T-helper 17 cell (primary cell): ENCODE measurements around the gene GADD45GIP1. TPM values are rescaled to one million over a fixed set of nuclear protein-coding genes. Genes with fewer than 3 reads are reported as not detected.

Experiments
- ATAC-seq: fragments of 150-1000 bp; cut with Tn5 transposase; 2 replicates; pipeline ENCODE4 v1.10.0; 2021; ENCODE audit warnings: mild to moderate bottlenecking, moderate library complexity
- DNase-seq, 3 donors: peaks; one replicate each; pipeline versions ENCODE4 v3.0.0 to v3.0.0-alpha.2; 2020 to 2021
- H3K9me3 ChIP-seq: one replicate; pipeline ENCODE4 v1.7.0; 2013; ENCODE audit warnings: low read length, mild to moderate bottlenecking; ENCODE audit not compliant: control insufficient read depth, poor library complexity, severe bottlenecking
- H3K27ac Mint-ChIP-seq: one replicate; pipeline ENCODE4 v1.8.0; 2022; ENCODE audit warnings: mild to moderate bottlenecking, moderate library complexity, mixed read lengths
- H3K27me3 Mint-ChIP-seq: one replicate; pipeline ENCODE4 v1.8.0; 2022; ENCODE audit warnings: mixed read lengths
- H3K36me3 Mint-ChIP-seq: one replicate; pipeline ENCODE4 v1.8.0; 2022; ENCODE audit warnings: low read depth, mixed read lengths
- H3K4me1 Mint-ChIP-seq: one replicate; pipeline ENCODE4 v1.8.0; 2022; ENCODE audit warnings: mild to moderate bottlenecking, mixed read lengths
- H3K4me3 Mint-ChIP-seq: one replicate; pipeline ENCODE4 v1.8.0; 2022; ENCODE audit warnings: mild to moderate bottlenecking, moderate library complexity, mixed read lengths
- total RNA-seq, 4 donors: library from RNA in 2 of 4; stranded (reverse) in 2 of 4; gene quantifications; one replicate each; pipeline ENCODE4 v1.2.3 and lab custom pipeline; 2022 to 2026

The GADD45GIP1 gene
- total RNA-seq, 2 donors from 2014 or later, result 6.9 to 8.3 TPM

DNA sequence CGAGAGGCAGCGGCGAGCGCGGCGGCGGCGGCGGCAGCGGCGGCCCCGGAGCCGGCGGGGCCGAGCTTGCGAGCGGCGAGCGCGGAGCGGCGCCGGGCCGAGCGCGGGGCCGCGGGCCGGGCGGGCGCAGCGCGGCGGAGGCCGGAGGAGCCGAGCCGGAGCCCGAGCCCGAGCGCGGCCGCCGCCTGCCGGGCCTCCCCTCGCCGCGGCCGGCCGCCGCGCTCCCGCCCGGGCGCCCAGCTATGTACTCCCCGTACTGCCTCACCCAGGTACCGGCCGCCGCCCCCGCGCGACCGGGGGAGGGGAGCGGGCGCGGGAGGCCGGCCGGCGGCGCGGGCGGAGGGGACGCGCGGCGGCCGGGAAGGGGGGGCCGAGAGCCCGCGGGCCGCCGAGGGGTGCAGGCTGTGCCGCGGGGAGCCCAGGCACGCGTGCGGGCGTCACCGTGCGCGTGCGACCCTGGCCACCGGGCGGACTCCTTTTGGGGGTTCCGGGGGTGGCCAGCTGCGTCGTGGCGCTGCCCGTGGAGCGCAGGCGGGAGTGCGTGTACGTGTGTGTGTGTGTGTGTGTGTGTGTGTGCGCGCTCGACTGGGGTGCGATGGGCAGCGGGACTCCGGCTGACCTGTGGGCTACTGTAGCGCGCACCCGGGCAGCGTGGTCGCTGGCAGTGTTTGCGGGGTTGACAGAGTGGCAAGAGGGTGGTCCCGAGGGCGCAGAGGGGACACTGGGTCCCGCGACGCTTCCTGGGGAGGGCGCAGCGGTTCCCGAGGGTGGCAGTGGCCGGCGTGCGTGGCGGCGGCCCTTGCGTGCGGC lies 38.8 kb upstream of the GADD45GIP1 start:
- H3K36me3 Mint-ChIP-seq, result peaks cover 7% of the 10 kb centered on the region
- no peak for DNase-seq
- H3K27ac Mint-ChIP-seq, result no peak overlapping the region
- no peaks in the 10 kb centered on the region for H3K9me3 ChIP-seq
- H3K4me1 Mint-ChIP-seq, result peaks cover 17% of the 10 kb centered on the region
- H3K27me3 Mint-ChIP-seq, result peaks cover 30% of the 10 kb centered on the region
- ATAC-seq, result peak; percentile 29
- H3K4me3 Mint-ChIP-seq, result peak overlapping the region; percentile 95

DNA sequence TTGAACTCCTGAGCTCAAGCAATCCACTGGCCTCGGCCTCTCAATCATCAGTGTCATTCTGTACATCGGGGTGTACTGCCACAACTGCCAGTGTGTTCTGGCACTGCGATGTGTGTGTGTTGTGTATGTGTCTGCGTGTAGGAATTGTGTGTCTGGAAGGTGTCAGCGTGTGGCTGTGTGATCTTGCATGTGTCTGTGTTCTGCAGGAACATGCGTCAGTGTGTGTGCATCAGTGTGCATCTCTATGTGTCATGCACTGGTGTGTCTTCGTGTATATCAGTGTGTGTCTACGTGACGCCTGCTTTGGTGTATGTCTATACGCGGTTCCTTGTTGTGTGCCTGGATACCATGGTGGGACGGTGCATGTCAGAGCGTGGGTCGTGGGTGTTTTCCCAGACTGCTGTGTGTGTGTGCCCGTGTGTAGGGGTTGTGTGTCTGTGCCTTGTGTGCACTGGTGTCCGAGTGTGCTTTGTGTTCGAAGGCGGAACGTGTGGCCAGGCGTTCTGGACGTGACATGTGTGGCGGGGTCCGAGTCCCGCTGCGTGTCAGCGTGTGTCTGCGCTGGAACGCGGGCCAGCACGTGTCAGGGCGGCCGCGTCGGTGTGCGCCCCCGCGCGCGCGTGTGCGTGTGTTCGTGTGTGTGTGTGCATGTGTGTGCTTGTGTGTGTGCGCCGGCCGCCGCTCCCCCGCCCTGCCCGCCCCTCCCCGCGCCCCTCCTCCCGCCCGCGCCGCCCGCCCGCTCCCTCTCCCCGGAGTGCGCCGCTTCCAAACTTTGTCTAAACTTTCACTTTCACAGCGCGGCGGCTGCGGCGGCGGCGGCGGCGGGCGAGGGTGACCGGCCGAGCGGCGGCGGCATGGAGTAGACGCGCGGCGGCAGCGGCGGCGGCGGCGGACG lies 37.9 kb upstream of the GADD45GIP1 start, which contains the start of gene NFIX:
Gene NFIX, plus strand, starts transcription at position 775 of the 895 bp plus-strand sequence. CDS start 363 bp downstream, outside the sequence.
- peaks cover 7% of the 10 kb centered on the region for H3K36me3 Mint-ChIP-seq
- ATAC-seq (peak; percentile 61), DNase-seq (peak; percentile 26 to 33 (median 28))
- H3K9me3 ChIP-seq, result no peaks in the 10 kb centered on the region
- peaks cover 30% of the 10 kb centered on the region for H3K27me3 Mint-ChIP-seq
- peak within 1 kb of the TSS; percentile 95 for H3K4me3 Mint-ChIP-seq
- H3K4me1 Mint-ChIP-seq, result peaks cover 17% of the 10 kb centered on the region
- H3K27ac Mint-ChIP-seq, result peak within 1 kb of the TSS; percentile 82

DNA sequence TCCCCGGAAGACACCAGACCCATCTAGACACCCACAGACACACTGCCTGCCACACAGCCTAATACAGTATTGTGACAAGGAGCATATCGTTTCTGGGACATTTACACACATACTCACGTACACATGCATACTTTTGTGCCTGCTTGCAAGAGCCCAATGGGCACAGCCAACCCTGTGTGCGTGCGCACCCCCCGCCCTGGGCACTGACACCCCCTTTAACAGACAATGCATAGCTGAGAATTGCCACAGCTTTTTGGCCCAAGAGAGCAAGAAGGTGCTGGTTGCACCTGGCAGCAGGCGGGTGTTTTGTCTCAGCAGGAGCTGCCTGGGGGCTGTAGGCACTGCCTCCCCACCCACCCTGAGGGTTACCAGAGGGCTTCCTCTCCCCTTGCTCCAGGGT lies 36.5 kb upstream of the GADD45GIP1 start:
- peaks cover 23% of the 10 kb centered on the region for H3K27me3 Mint-ChIP-seq
- H3K9me3 ChIP-seq, result no peaks in the 10 kb centered on the region
- no peak for ATAC-seq
- DNase-seq, result no peak
- H3K36me3 Mint-ChIP-seq, result peaks cover 7% of the 10 kb centered on the region
- peak overlapping the region; percentile 95 for H3K4me3 Mint-ChIP-seq
- peaks cover 17% of the 10 kb centered on the region for H3K4me1 Mint-ChIP-seq
- no peak overlapping the region for H3K27ac Mint-ChIP-seq

DNA sequence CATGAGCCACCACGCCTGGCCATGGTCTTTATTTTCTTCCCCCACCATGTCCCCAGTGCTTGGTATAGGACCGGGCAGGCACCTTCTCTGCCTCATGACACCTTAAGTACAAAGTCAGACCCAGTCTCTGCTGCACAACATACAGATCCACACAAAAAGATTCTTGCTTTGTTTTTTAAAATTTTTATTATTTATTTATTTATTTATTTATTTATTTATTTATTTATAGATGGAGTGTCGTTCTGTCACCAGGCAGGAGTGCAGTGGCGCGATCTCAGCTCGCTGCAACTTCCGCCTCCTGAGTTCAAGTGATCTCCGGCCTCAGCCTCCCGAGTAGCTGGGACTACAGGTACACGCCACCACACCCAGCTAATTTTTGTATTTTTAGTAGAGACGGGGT lies 35.7 kb upstream of the GADD45GIP1 start:
- ATAC-seq, result no peak
- Mint-ChIP-seq H3K27me3 (peaks cover 17% of the 10 kb centered on the region), H3K4me1 (peaks cover 14% of the 10 kb centered on the region), H3K27ac (peak overlapping the region; percentile 41), H3K4me3 (no peak overlapping the region), H3K36me3 (peaks cover 5% of the 10 kb centered on the region)
- no peak for DNase-seq
- H3K9me3 ChIP-seq, result no peaks in the 10 kb centered on the region

DNA sequence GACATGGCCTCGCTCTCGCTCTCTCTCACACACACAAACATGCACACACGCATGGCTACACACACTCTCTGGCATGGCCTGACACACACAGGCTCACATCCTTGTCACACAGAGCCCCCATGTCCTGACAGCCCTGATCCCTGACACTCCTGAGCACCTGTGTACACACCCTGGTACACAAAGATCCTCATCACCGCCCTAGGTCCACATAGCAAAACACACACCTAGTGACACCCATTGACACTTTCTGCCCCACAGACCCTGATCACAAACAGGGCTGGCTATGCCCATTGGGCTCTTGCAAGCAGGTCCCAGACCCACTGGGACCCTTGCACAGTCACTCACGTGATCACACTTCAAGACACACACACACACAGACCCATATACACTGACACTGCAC lies 34.3 kb upstream of the GADD45GIP1 start:
- Mint-ChIP-seq H3K27ac (no peak overlapping the region), H3K4me3 (no peak overlapping the region), H3K36me3 (peaks cover 5% of the 10 kb centered on the region), H3K4me1 (peaks cover 18% of the 10 kb centered on the region), H3K27me3 (peaks cover 25% of the 10 kb centered on the region)
- no peaks in the 10 kb centered on the region for H3K9me3 ChIP-seq
- ATAC-seq, result no peak
- DNase-seq, result no peak

DNA sequence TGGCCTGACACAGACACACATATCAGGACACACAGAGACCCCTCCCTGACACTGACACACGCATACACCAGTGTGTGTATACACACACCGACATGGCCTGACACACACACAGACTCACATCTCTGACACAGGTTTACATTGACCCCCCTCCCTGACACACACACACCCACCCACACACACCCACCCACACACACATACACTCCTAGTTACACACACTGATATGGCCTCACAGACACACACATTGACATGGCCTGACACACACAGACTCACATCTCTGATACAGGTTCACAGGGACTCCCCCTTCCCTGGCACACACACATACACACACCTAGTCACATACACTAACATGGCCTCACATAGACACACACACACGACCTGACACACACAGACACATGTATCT lies 33.8 kb upstream of the GADD45GIP1 start:
- H3K9me3 ChIP-seq, result no peaks in the 10 kb centered on the region
- Mint-ChIP-seq H3K36me3 (peaks cover 5% of the 10 kb centered on the region), H3K4me3 (no peak overlapping the region), H3K27ac (no peak overlapping the region), H3K4me1 (peaks cover 15% of the 10 kb centered on the region), H3K27me3 (peaks cover 25% of the 10 kb centered on the region)
- DNase-seq (no peak), ATAC-seq (no peak)

DNA sequence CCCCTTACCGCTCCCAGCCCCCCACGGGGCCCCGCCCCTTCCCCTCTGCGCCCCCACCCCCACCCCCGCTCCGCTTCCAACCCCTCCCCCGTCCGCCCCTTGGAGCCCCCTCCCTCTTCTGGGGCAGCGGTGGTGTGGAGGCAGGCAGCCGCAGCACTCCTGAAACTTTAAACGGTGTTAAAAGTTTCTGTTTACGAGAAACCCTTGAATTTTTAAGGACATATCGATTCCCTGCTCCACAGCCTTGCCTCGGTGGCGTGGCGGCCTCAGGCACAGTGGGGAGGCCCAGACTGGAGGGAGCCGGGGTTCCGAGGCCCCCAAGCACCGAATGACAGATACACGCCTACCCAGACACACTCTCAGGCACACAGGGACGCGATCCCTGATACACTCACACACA lies 33.4 kb upstream of the GADD45GIP1 start:
- ATAC-seq (no peak), DNase-seq (no peak)
- H3K9me3 ChIP-seq, result no peaks in the 10 kb centered on the region
- Mint-ChIP-seq H3K27me3 (peaks cover 25% of the 10 kb centered on the region), H3K27ac (no peak overlapping the region), H3K36me3 (peaks cover 5% of the 10 kb centered on the region), H3K4me3 (no peak overlapping the region), H3K4me1 (peaks cover 15% of the 10 kb centered on the region)

DNA sequence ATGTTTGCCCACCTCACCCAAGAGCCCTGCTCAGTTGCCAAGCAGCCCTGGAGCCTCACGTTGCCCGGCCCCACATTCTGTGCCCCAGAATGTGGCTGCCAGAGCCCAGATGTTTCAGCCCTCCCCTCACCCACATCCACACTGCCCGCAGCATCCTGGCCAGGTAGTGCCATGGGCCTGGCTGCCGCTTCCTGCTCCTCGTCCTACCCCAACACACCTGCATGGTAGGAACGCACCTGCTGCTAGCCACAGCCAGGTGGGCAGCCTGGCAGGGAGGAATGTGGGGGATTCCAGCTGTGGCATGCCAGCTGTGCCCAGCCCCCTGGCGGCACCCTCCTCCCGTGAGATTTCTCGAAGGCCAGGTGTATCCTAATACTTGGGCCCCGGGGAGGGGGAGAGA lies 30.8 kb upstream of the GADD45GIP1 start:
- H3K27me3 Mint-ChIP-seq, result peaks cover 13% of the 10 kb centered on the region
- H3K9me3 ChIP-seq, result no peaks in the 10 kb centered on the region
- no peaks in the 10 kb centered on the region for H3K36me3 Mint-ChIP-seq
- ATAC-seq (no peak), DNase-seq (no peak)
- peaks cover 14% of the 10 kb centered on the region for H3K4me1 Mint-ChIP-seq
- no peak overlapping the region for H3K4me3 Mint-ChIP-seq
- H3K27ac Mint-ChIP-seq, result no peak overlapping the region

DNA sequence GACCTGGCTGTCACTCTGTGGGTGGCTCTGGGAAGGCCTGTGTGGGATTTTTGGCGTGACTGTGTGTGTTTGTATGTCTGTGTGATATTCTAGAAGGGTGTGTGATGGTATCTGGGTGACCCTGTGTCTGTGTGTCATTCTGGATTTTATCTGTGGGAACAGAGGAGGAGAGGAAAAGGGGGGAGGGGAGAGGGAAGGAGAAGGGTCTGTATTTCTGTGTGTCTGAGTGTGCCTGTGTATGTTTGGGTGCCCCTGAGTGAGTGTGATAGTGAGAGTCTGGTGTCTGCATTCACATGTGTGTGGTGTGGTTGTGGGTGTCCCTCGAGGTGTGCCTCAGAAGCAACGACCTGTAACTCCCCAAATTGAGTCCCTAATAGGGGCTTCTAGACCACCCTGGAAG lies 30.2 kb upstream of the GADD45GIP1 start:
- DNase-seq, result no peak
- no peak for ATAC-seq
- peaks cover 13% of the 10 kb centered on the region for H3K27me3 Mint-ChIP-seq
- peaks cover 14% of the 10 kb centered on the region for H3K4me1 Mint-ChIP-seq
- H3K36me3 Mint-ChIP-seq, result no peaks in the 10 kb centered on the region
- H3K27ac Mint-ChIP-seq, result no peak overlapping the region
- no peak overlapping the region for H3K4me3 Mint-ChIP-seq
- no peaks in the 10 kb centered on the region for H3K9me3 ChIP-seq

DNA sequence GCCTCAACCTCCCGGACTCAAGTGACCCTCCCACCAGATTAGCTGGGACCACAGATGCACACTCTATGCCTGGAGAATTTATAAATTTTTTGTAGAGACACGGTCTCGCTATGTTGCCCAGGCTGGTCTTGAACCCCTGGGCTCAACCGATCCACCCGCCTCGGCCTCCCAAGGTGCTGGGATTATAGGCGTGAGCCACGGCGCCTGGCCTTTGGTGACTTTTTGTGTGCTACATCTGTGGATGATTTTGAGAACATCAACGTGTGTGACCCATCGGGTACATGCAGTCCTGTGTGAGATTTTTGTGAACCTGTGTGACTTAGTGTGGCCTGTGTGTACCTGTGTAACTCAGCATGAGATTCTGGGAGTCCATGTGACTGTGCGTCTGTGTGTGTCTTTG lies 29.7 kb upstream of the GADD45GIP1 start:
- ATAC-seq, result no peak
- Mint-ChIP-seq H3K36me3 (no peaks in the 10 kb centered on the region), H3K4me1 (peaks cover 14% of the 10 kb centered on the region), H3K27me3 (peaks cover 13% of the 10 kb centered on the region), H3K27ac (no peak overlapping the region), H3K4me3 (no peak overlapping the region)
- DNase-seq, result no peak
- H3K9me3 ChIP-seq, result no peaks in the 10 kb centered on the region

DNA sequence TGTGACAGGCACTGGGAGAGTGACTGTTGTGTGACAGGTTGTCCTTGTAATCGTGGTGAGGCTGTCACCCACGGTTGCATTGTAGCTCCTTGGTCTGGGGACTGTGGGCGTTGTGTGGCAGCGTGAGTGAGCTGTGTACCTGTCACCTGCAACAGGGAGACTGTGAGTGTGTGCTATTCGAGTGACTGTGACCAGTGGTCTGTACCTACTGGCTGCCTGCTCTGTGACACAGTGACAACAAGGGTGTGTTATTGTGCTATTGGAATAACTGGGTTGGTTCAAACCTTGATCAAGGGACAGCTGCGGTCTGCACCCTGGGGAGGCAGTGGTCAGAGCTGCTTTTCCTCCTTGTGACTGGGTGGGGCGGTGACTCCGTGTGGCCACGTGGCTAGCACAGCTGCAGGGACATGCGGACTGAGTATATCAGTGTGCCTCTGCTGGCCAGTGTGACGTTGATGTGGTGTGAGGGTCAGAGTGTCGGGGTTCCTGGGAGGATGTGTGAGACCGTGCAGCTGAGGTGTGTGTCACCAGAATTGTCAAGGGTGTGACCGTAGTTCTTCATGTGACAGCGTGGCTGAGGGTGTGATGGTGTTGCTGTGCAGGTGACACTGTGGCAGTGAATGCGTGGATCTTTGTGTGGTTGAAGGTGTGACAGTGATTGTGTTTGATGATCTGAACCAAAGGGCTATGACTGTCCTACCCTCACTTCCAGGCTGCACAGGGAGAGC lies 28.2 kb upstream of the GADD45GIP1 start:
- no peak for ATAC-seq
- no peak for DNase-seq
- no peaks in the 10 kb centered on the region for H3K9me3 ChIP-seq
- H3K27me3 Mint-ChIP-seq, result peaks cover 9% of the 10 kb centered on the region
- peaks cover 10% of the 10 kb centered on the region for H3K4me1 Mint-ChIP-seq
- H3K36me3 Mint-ChIP-seq, result no peaks in the 10 kb centered on the region
- peak overlapping the region; percentile 19 for H3K27ac Mint-ChIP-seq
- no peak overlapping the region for H3K4me3 Mint-ChIP-seq

DNA sequence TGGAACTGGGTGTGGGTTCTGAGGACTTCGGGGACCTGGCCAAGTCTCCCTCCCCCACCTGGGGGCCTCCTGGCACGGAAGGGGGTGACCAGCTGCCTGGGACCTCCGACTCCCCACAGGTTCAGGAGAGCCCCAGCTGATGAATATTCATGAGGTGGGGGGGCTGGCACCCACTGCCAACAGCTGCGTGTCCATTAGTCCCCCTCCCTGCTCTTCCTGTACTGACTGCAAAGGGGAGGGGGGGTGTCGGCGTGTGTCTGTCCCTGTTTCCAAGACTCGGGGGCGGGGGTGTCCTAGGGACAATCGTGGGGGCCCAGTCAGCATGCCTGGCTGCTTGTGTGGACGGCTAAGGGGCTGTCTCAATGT lies 27.6 kb upstream of the GADD45GIP1 start:
- no peaks in the 10 kb centered on the region for H3K9me3 ChIP-seq
- Mint-ChIP-seq H3K4me3 (no peak overlapping the region), H3K4me1 (peaks cover 10% of the 10 kb centered on the region), H3K27me3 (peaks cover 9% of the 10 kb centered on the region), H3K36me3 (no peaks in the 10 kb centered on the region), H3K27ac (no peak overlapping the region)
- no peak for ATAC-seq
- DNase-seq, result no peak

DNA sequence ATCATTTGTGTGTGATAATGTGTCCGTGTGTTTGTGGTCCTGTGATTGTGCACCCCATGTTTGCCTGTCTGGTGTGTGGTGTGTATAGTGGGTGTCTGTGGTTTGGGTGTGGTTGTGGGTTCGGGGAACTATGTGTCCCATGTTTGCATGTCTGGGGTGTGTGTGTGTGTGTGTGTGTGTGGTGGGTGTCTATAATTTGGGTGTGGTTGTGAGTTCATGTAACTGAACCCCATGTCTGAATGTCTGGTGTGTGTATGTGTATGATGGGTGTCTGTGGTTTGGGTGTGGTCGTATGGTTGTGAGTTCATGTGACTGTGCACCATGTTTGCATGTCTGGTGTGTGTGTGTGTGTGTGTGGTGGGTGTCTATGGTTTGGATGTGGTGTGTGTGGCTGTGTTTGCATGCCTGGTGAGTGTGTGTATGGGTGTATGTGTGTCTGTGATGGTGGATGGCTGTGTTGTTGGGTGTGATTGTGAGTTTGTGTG lies 27.2 kb upstream of the GADD45GIP1 start:
- Mint-ChIP-seq H3K36me3 (no peaks in the 10 kb centered on the region), H3K27ac (no peak overlapping the region), H3K4me3 (no peak overlapping the region), H3K4me1 (peaks cover 10% of the 10 kb centered on the region), H3K27me3 (peaks cover 9% of the 10 kb centered on the region)
- no peaks in the 10 kb centered on the region for H3K9me3 ChIP-seq
- no peak for ATAC-seq
- DNase-seq, result no peak
